Measurements from ENCODE around the gene SUPT3H. TPM values are rescaled to one million over a fixed set of nuclear protein-coding genes. Genes with fewer than 3 reads are reported as not detected.
"Not testable (repeated sequence)": the region's sequence is repeated elsewhere in the genome, so short reads cannot be mapped to it uniquely, and the experiment has no call there.

SUPT3H gene
- total and polyA plus RNA-seq, 2 of the 8 experiments (the other 6 are each of a cell fraction or from before 2014, with no cell fraction given) = 18.8 to 23.0 TPM

GRCh38 chr6:45289751-45290514 lies 87.8 kb downstream of the SUPT3H start (continued):
- TF ChIP-seq TAF7 (optimal IDR thresholded peaks at IDR 0.05; ENCODE audit: borderline replicate concordance, low read depth, low read length) (no peak), E2F6 (IDR thresholded peaks at IDR 0.05) (no peak)

GRCh38 chr6:45286707-45287106 lies 91.0 kb downstream of the SUPT3H start:
- H2BK120ac ChIP-seq (replicated peaks; ENCODE audit: low read depth, low read length); H2BK12ac ChIP-seq (ENCODE audit: low read depth, low read length); H3K4me2 ChIP-seq (ENCODE audit: insufficient read depth in 1 of 2, low read depth in 2 of 2, low read length in 2 of 2); H2BK15ac ChIP-seq (ENCODE audit: low read length); H4K91ac ChIP-seq (replicated peaks; ENCODE audit: insufficient read length, low read length); H2AK5ac ChIP-seq (ENCODE audit: low read depth, low read length); H3K23me2 ChIP-seq (ENCODE audit: low read depth, low read length); H3K27me3 ChIP-seq (replicated peaks in 1 of 4; ENCODE audit: control insufficient read depth in 3 of 4, extremely low read depth in 1 of 4, insufficient read depth in 3 of 4, low read length in 3 of 4); H3K4ac ChIP-seq (replicated peaks; ENCODE audit: insufficient read length, low read depth, low read length); H3K14ac ChIP-seq (ENCODE audit: insufficient read length); CTCF ChIA-PET (ENCODE audit: partially characterized antibody); H4K8ac ChIP-seq (ENCODE audit: extremely low read depth, insufficient read depth, low read length); H4K20me1 ChIP-seq (replicated peaks in 1 of 2; ENCODE audit: control insufficient read depth in 1 of 2, insufficient read depth in 2 of 2, low read length in 2 of 2); H3K56ac ChIP-seq (replicated peaks; ENCODE audit: insufficient read length, low read depth, low read length); FAIRE-seq; H3K18ac ChIP-seq (ENCODE audit: extremely low read depth, low read length); H2BK20ac ChIP-seq (ENCODE audit: low read length); H3K9me3 ChIP-seq (ENCODE audit: insufficient read depth in 2 of 2, low read depth in 1 of 2, low read length in 1 of 2); H3K4me1 ChIP-seq (replicated peaks in 1 of 4; ENCODE audit: control insufficient read depth in 3 of 4, insufficient read depth in 4 of 4, low read length in 3 of 4); H3K36me3 ChIP-seq (ENCODE audit: control insufficient read depth in 2 of 4, insufficient read depth in 4 of 4, low read length in 3 of 4); H4K5ac ChIP-seq (ENCODE audit: insufficient read length, low read depth, low read length); H2AFZ ChIP-seq (ENCODE audit: low read length); H3K9ac ChIP-seq (replicated peaks in 1 of 4; ENCODE audit: extremely low read depth in 1 of 4, low read depth in 3 of 4, low read length in 3 of 4); H3K4me3 ChIP-seq (ENCODE audit: extremely low read depth in 1 of 4, insufficient read depth in 2 of 4, low read depth in 3 of 4, low read length in 4 of 4); DNase-seq (ENCODE audit: low read depth in 1 of 2, low spot score in 2 of 2); H2BK5ac ChIP-seq (ENCODE audit: low read depth, low read length); POLR2A ChIA-PET (ENCODE audit: partially characterized antibody); H3K79me2 ChIP-seq (ENCODE audit: control insufficient read depth in 1 of 2, insufficient read depth in 2 of 2, low read length in 2 of 2); H3K79me1 ChIP-seq (ENCODE audit: low read depth, low read length); H3K23ac ChIP-seq (ENCODE audit: insufficient read length); H3K27ac ChIP-seq (ENCODE audit: low read depth, low read length): not testable (repeated sequence)
- 90% methylated on average over 1 of the region's 3 CpGs; no CpG with 5 or more reads in 1 of the 2 experiments for WGBS, 2 experiments (ENCODE audit: extremely low coverage in 1 of 2, insufficient coverage in 1 of 2, insufficient read length in 1 of 2, insufficient replicate concordance in 2 of 2, low coverage in 1 of 2, low lambda C conversion rate in 2 of 2, missing lambda C conversion rate in 1 of 2)
